GM12878 (cell line): Measurements from ENCODE around the gene PGM3. TPM values are rescaled to one million over a fixed set of nuclear protein-coding genes. Genes with fewer than 3 reads are reported as not detected.

ENCODE experiments used
- ATAC-seq: fragments of 200-7000 bp; cut with Tn5 transposase; 3 replicates; pipeline ENCODE4 v1.9.1; 2020; ENCODE audit warnings: mild to moderate bottlenecking, moderate library complexity
- BruUV-seq: library from RNA; stranded (reverse); fragments of 400-500 nt; replicated peaks from 2 replicates; lab custom pipeline; 2021; lab: Mats Ljungman, UMichigan
- CTCF ChIA-PET: fragments of 300-600 bp; sonication (Branson Sonifier 250); formaldehyde crosslinking; extraction: SDS; loops from one replicate; lab custom pipeline; 2021; ENCODE audit warnings: inconsistent platforms; lab: Yijun Ruan, JAX
- POLR2A ChIA-PET: fragments of 350-600 bp; formaldehyde crosslinking; extraction: SDS; loops from one replicate; lab custom pipeline; 2021; ENCODE audit warnings: inconsistent platforms; lab: Charles Lee
- RAD21 ChIA-PET: fragments of 300-600 bp; sonication (Branson Sonifier 250); formaldehyde crosslinking; loops from one replicate; lab custom pipeline; 2023; ENCODE audit warnings: antibody characterized with exemption; ENCODE audit not compliant: unreplicated experiment; lab: Charles Lee
- SMC1A ChIA-PET: fragments of 300-600 bp; sonication (Branson Sonifier 250); formaldehyde crosslinking; loops from one replicate; lab custom pipeline; 2023; ENCODE audit not compliant: unreplicated experiment, uncharacterized antibody; lab: Charles Lee
- DNase-seq: peaks from one replicate; pipeline ENCODE4 v3.0.0-alpha.2; 2011; ENCODE audit warnings: low read depth, low spot score
- FAIRE-seq: peaks from 3 replicates; lab custom pipeline; 2011; peaks lifted over from hg19 to GRCh38; lab: Jason Lieb, UNC
- H2AFZ ChIP-seq: 2 replicates; pipeline ENCODE4 v1.6.0; 2011; ENCODE audit warnings: low read depth, low read length, control low read depth; ENCODE audit not compliant: control insufficient read depth
- H3K27ac ChIP-seq: 2 replicates; pipeline ENCODE4 v1.5.1; 2011; ENCODE audit warnings: control low read depth; ENCODE audit not compliant: control insufficient read depth, insufficient read depth
- H3K27me3 ChIP-seq, 2 experiments: replicated peaks in 1 of 2; 2 replicates each; pipeline versions ENCODE4 v1.6.0 to v1.6.1; 2011; ENCODE audit warnings: low read length in 1 of 2; ENCODE audit not compliant: control insufficient read depth in 2 of 2, insufficient read depth in 2 of 2
- H3K36me3 ChIP-seq, 2 experiments: 2 replicates each; pipeline ENCODE4 v1.5.1; 2011; ENCODE audit warnings: low read length in 1 of 2; ENCODE audit not compliant: control insufficient read depth in 2 of 2, insufficient read depth in 2 of 2
- H3K4me1 ChIP-seq: 2 replicates; pipeline ENCODE4 v1.6.1; 2011; ENCODE audit warnings: mild to moderate bottlenecking, low read length, moderate library complexity, mixed read lengths; ENCODE audit not compliant: control insufficient read depth, insufficient read depth
- H3K4me2 ChIP-seq: 2 replicates; pipeline ENCODE4 v1.6.0; 2011; ENCODE audit warnings: control low read depth; ENCODE audit not compliant: control insufficient read depth, insufficient read depth
- H3K4me3 ChIP-seq: fragments of 200-600 bp; sonication (generic); 2 replicates; pipeline ENCODE4 v1.5.1; 2016
- H3K79me2 ChIP-seq: 2 replicates; pipeline ENCODE4 v1.6.0; 2011; ENCODE audit warnings: low read length; ENCODE audit not compliant: control insufficient read depth, insufficient read depth
- H3K9ac ChIP-seq: 2 replicates; pipeline ENCODE4 v1.8.0; 2011; ENCODE audit warnings: low read length, control low read depth, mixed read lengths; ENCODE audit not compliant: control insufficient read depth, insufficient read depth
- H3K9me3 ChIP-seq: replicated peaks from 3 replicates; pipeline ENCODE4 v1.5.1; 2011; ENCODE audit warnings: mild to moderate bottlenecking, low read length; ENCODE audit not compliant: control insufficient read depth, insufficient read depth
- H4K20me1 ChIP-seq: 2 replicates; pipeline ENCODE4 v1.6.0; 2011; ENCODE audit not compliant: control insufficient read depth, insufficient read depth
- ATF2 ChIP-seq: IDR thresholded peaks from 2 replicates; pipeline ENCODE4 v1.6.1; 2012; ENCODE audit warnings: low read length, inconsistent platforms
- BRCA1 ChIP-seq: IDR thresholded peaks from 2 replicates; pipeline ENCODE4 v1.6.1; 2011; ENCODE audit warnings: low read depth, low read length, improper control_type of control experiment
- CREB1 ChIP-seq: IDR thresholded peaks from 2 replicates; pipeline ENCODE4 v1.6.1; 2012; ENCODE audit warnings: low read depth, mild to moderate bottlenecking, inconsistent platforms
- ELK1 ChIP-seq: IDR thresholded peaks from 2 replicates; pipeline ENCODE4 v1.6.1; 2012; ENCODE audit warnings: low read depth, low read length, improper control_type of control experiment
- FOXK2 ChIP-seq: fragments of 450-650 bp; IDR thresholded peaks from 2 replicates; pipeline ENCODE4 v1.6.1; 2017; ENCODE audit warnings: mild to moderate bottlenecking, moderate library complexity
- GATAD2B ChIP-seq: fragments of 450-650 bp; conservative IDR thresholded peaks from 2 replicates; pipeline ENCODE4 v1.6.1; 2017; ENCODE audit warnings: low read depth, mild to moderate bottlenecking, moderate library complexity
- IKZF2 ChIP-seq, 2 experiments: fragments of 450-650 bp; IDR thresholded peaks; 2 replicates each; pipeline ENCODE4 v1.6.1; 2017; ENCODE audit warnings: mild to moderate bottlenecking in 2 of 2, moderate library complexity in 2 of 2
- MYB ChIP-seq: fragments of 150-350 bp; IDR thresholded peaks from 2 replicates; pipeline ENCODE4 v1.6.1; 2014; ENCODE audit warnings: mild to moderate bottlenecking, low read depth, low read length, borderline replicate concordance
- NFXL1 ChIP-seq: fragments of 450-650 bp; IDR thresholded peaks from 2 replicates; pipeline ENCODE4 v1.6.1; 2017; ENCODE audit warnings: antibody characterized with exemption, mild to moderate bottlenecking, borderline replicate concordance
- SMC3 ChIP-seq: IDR thresholded peaks from 2 replicates; pipeline ENCODE4 v1.6.1; 2011; ENCODE audit warnings: low read length, improper control_type of control experiment, borderline replicate concordance
- SRF ChIP-seq, 2 experiments: IDR thresholded peaks; 2 replicates each; pipeline ENCODE4 v1.6.1; 2011; ENCODE audit warnings: low read depth in 2 of 2, low read length in 2 of 2, mild to moderate bottlenecking in 1 of 2, moderate library complexity in 1 of 2
- WGBS: methylation state at CpG from one replicate; pipeline ENCODE4 v1.1.6; 2016; ENCODE audit warnings: low lambda C conversion rate; ENCODE audit not compliant: insufficient replicate concordance, insufficient coverage; ENCODE audit errors: missing lambda C conversion rate; 5-methylcytosine and 5-hydroxymethylcytosine counted together
- in situ Hi-C: fragments of 300-500 bp; cut with MboI; formaldehyde crosslinking; loops from 9 replicates; pipeline ENCODE4 v1.14.3; 2018; ENCODE audit warnings: mixed read lengths
- intact Hi-C: fragments of 100-400 bp; cut with micrococcal nuclease; formaldehyde crosslinking; loops from one replicate; pipeline ENCODE4 v1.14.2; 2022; ENCODE audit not compliant: unreplicated experiment
- polyA plus RNA-seq, 11 experiments: library from polyadenylated mRNA; depleted of rRNA in 4 of 11; unstranded in 6 of 11; stranded (reverse) in 5 of 11; fragments of >200 nt; fragmentation: Nextera tagmentation in 4 of 11; fragmentation: Illumina TruSeq in 1 of 11; extraction: Ambion mirVana in 4 of 11; extraction: Trizol in 1 of 11; gene quantifications; 1 replicate in 1 of 11; 2 replicates in 10 of 11; pipeline versions ENCODE4 v1.2.1 to v1.2.3, GENCODE V29; 2011 to 2016; ENCODE audit warnings: inconsistent platforms in 2 of 11, missing spikeins in 2 of 11, low read depth in 1 of 11
- total RNA-seq, 4 experiments: library from RNA; depleted of rRNA in 3 of 4; stranded (reverse); fragments of >200 nt in 3 of 4; fragmentation: Illumina TruSeq in 1 of 4; extraction: Trizol in 1 of 4; gene quantifications; 2 replicates each; pipeline versions ENCODE4 v1.2.1 to v1.2.3, GENCODE V29; 2013 to 2021
- TF ChIP-seq, protein P1 (sequence below): IDR thresholded peaks from 2 replicates; pipeline ENCODE4 v1.6.1; 2011; ENCODE audit warnings: low read depth, mild to moderate bottlenecking, low read length, moderate library complexity, borderline replicate concordance; ENCODE audit errors: extremely low read depth
- TF ChIP-seq, protein P2 (sequence below): IDR thresholded peaks from 2 replicates; pipeline ENCODE4 v1.6.1; 2012; ENCODE audit warnings: low read depth, low read length, improper control_type of control experiment

The PGM3 gene
- total and polyA plus RNA-seq, 10 of the 15 experiments (the other 5 are each of a cell fraction or from before 2014, with no cell fraction given): 13.0 to 36.0 (median 24.6) TPM

DNA sequence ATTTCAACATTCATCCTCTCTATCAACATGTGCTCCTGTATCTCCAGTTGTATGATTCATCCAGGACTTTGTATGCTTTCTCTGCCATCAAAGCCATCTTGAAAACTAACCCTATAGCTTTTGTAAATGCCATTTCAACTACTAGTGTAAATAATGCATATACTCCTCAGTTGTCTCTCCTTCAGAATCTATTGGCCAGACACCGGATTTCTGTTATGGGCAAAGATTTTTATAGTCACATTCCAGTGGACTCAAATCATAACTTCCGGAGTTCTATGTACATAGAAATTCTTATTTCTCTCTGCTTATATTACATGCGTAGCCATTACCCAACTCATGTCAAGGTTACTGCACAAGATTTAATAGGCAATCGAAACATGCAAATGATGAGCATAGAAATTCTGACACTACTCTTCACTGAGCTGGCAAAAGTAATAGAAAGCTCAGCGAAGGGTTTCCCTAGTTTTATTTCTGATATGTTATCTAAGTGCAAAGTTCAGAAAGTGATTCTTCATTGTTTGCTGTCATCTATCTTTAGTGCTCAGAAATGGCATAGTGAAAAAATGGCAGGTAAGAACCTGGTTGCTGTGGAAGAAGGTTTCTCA is 54.8 kb downstream of the PGM3 start:
- Histone ChIP-seq H3K36me3 (peaks cover 0 to 2% of the 10 kb centered on the region in 2 experiments; a peak in 1 of 4 replicates), H3K9me3 (no peaks in the 10 kb centered on the region), H3K4me3 (no peak overlapping the region), H3K27ac (no peak overlapping the region), H3K27me3 (no peaks in the 10 kb centered on the region), H3K4me2 (no peak overlapping the region), H4K20me1 (no peaks in the 10 kb centered on the region), H2AFZ (no peak overlapping the region), H3K4me1 (no peaks in the 10 kb centered on the region), H3K9ac (no peak overlapping the region), H3K79me2 (no peaks in the 10 kb centered on the region)
- ATAC-seq (no peak), FAIRE-seq (no peak), DNase-seq (no peak)
- TF ChIP-seq, protein P1, sequence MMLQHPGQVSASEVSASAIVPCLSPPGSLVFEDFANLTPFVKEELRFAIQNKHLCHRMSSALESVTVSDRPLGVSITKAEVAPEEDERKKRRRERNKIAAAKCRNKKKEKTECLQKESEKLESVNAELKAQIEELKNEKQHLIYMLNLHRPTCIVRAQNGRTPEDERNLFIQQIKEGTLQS: no peak
- TF ChIP-seq NFXL1: no peak
- TF ChIP-seq FOXK2: no peak
- TF ChIP-seq ELK1: no peak
- no peak for TF ChIP-seq GATAD2B
- TF ChIP-seq CREB1: no peak
- no peak for TF ChIP-seq MYB
- TF ChIP-seq SRF (IDR thresholded peaks at IDR 0.05; ENCODE audit: low read depth in 2 of 2, low read length in 2 of 2): no peak
- TF ChIP-seq, protein P2, sequence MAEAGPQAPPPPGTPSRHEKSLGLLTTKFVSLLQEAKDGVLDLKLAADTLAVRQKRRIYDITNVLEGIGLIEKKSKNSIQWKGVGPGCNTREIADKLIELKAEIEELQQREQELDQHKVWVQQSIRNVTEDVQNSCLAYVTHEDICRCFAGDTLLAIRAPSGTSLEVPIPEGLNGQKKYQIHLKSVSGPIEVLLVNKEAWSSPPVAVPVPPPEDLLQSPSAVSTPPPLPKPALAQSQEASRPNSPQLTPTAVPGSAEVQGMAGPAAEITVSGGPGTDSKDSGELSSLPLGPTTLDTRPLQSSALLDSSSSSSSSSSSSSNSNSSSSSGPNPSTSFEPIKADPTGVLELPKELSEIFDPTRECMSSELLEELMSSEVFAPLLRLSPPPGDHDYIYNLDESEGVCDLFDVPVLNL: no peak
- TF ChIP-seq SMC3: no peak
- no peak for TF ChIP-seq IKZF2 (IDR thresholded peaks at IDR 0.05)
- TF ChIP-seq ATF2: no peak
- TF ChIP-seq BRCA1: no peak
- intact Hi-C loops: no loop called here
- ChIA-PET CTCF (interaction anchor here (1.6 kb wide), 1 partner anchor 68 kb away, joined by 6 read pairs; no protein-coding TSS in a partner anchor), SMC1A (interaction anchor here (1.2 to 4.1 kb wide), 2 partner anchors 17 to 71 kb away, joined by 3 to 17 read pairs; partner anchors contain the start of gene DOP1A), POLR2A (no interaction called here), RAD21 (interaction anchor here (2.0 kb wide), 1 partner anchor 71 kb away, joined by 5 read pairs; the partner anchor contains the start of gene DOP1A)
- 98% methylated on average over 5 of the region's 5 CpGs for WGBS
- BruUV-seq: TSS peak; percentile 33
- in situ Hi-C loops: no loop called here
